NCI-H146 (cell line): ENCODE data around the gene ATP2A2.

Source experiments
- DNase-seq: peaks from one replicate; lab custom pipeline; 2025; lab: John Stamatoyannopoulos, UW

The ATP2A2 gene

DNA sequence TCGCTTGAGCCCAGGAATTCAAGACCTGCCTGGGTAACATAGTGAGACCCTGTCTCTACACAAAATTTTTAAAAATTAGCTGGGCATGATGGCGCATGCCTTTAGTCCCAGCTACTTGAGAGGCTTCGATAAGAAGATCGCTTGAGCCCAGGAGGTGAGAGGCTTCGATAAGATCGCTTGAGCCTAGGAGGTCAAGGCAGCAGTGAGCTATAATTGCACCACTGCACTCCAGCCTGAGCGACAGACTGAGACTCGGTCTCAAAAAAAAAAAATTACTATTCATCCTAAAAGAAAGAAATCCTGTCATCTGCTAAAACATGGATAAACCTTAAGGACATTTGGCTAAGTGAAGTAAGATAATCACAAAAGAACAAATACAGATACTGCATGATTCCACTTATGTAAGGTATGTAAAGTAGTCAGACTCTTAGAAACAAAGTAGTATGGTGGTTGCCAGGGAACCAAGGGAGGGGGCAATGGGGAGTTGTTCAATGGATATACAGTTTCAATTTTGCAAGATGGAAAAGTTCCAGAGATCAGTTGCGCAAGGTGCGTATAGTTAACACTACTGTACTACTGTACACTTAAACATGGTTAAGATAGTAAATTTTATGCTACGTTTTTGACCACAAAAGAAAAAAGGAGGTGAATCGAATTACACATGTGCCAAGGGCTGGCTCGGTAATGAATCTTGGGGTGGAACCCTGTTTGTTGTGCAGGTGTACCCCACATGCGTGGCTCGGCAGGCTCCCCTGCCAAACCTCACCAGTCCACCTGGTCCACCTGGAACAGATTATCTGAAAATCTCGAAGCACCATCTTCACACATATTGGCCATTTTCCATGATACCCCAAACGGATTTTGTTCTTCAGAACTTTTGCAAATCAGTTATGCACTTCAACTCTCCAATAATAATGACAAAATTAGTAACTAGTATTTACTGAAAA, 18.3 kb upstream of the ATP2A2 start:
- DNase-seq: no peak

GRCh38 chr12:110266381-110266960, 14.6 kb upstream of the ATP2A2 start:
- no peak for DNase-seq

DNA sequence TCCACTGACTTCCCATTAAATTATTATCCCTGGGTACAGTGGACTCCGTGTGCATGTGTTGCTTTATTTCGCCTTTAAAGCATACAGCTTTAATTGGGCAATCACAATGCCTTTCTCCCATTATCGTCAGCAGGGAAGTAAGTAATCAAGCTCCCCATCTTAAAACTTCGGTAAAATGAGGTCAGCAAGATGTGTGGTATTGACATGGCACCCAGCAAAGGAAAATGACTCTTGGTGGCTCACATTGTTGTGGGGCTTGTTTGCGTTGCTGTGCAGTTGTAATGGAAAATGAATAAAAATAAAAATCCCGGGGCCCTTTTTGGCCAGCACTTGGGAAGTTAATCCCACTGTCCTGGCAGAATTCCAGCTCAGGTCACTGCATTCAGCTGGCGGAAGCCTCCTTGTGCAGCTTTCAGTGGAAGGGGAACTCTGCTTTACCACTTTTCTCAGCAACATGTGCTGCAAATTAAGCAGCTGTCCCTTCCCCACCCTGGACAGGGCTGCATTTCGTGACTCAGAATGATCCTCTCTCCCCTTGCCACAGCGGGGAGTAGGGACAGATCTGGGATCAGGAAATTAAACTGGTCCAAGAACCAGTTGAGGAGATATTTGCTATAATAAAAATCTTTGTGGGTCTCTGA, 13.9 kb upstream of the ATP2A2 start:
- DNase-seq: peak; percentile 69

DNA sequence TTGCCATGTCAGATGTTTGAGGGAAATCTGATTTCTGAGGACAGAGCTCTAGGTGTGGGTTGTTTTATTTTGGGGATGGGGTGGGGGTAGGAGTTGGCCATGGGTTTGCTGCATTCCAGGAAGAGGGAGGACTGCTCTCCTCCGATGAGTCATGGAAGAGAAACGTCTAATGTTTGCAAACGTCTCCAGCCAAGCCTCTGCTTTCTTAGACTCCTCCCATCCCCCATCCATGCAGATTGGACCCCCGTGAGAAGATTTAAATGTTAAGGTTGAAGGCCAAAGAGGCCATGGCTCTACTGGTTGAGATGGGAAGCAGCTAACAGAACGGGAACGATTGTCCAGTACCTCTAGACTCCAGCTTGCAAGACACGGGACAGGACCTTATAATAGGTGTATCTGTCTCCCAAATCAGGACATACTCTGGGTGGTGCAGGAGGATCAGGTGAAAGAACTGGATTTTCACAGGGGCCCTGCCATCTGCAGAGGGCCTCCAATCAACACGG, 11.4 kb upstream of the ATP2A2 start:
- DNase-seq: no peak

GRCh38 chr12:110270125-110270962, 10.7 kb upstream of the ATP2A2 start:
- peak; percentile 96 for DNase-seq

DNA sequence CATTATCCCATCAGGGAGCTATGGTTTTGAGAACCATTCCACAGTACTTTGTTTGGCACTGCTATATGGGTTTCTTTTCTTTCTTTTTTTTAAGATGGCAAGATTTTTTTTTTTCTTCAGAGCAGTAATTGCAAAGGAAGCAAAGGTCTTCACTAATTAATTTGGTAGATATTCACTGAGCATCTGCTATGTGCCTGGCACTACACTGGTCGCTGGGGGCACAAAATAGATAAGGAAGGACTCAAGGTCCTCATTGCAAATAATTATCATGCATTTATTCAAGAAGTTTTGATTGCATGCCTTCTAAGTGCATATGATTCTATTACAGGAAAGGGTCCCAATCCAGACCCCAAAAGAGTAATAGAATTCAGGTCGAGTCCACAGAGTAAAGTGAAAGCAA, 10.0 kb upstream of the ATP2A2 start:
- peak; percentile 31 for DNase-seq

GRCh38 chr12:110277530-110278254, 3.4 kb upstream of the ATP2A2 start:
- DNase-seq: no peak

DNA sequence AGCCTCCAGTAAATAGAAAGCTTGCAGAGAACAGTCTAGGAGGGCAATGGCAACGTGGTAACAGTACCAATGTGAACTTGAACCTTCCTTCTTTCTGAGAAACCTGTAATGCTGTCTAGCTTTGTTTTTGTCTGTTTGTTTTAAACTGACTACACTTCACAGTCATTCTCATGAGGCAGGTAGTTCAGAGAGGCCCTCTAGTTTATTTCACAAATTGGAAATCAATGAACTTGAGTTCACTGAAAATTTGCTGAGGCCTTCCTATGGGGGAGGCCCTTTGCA, 2.9 kb upstream of the ATP2A2 start:
- no peak for DNase-seq

DNA sequence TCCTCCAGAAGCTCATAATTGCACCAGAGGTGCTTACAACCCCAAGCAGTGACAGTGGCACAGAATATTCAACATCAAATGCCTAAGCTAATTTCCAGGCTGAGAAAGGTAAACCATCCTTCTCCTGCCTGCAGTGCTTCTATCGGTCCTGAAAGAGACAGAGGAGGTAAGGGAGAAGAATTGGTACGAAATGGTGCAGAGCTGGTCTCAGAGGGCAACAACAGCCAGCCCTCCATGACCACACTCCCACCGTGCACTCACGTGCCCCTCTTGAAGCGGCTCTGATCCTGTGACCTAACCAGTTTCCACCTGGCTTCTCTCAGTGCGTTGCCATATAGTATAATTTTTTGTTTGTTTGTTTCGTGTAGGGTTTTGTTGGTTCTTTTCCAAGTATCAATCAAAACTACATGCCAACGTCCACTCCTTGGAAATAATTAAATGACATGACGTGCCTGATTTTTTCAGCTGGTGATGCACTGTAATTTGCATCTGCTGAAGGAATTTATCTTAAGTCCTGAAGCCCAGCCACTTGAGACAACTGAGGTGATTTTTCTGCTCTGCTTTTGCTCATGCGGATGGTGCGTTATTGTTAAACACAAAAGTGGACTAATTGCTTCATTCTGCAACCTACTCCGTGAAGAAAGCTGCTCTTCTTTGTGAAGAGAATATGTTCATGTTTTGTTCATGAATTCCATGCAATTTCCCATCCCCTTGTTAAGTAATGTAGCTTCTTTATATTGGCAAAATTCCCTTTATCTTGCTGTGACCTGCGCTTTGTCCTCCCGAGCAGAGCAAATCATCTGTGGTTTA, 1.3 kb upstream of the ATP2A2 start:
- peak; percentile 42 for DNase-seq

GRCh38 chr12:110280392-110280778, 662 bp upstream of the ATP2A2 start:
- peak; percentile 80 for DNase-seq

- DNase-seq: peak; percentile 72
These were observed 677 bp downstream of the ATP2A2 start for GRCh38 chr12:110281549-110282299.

GRCh38 chr12:110282300-110282860, 1.3 kb downstream of the ATP2A2 start:
- DNase-seq: no peak

GRCh38 chr12:110282956-110283817, 2.1 kb downstream of the ATP2A2 start:
- DNase-seq: no peak

- no peak for DNase-seq
These were observed 3.5 kb downstream of the ATP2A2 start for GRCh38 chr12:110284597-110284996.

GRCh38 chr12:110286623-110287022, 5.6 kb downstream of the ATP2A2 start:
- DNase-seq: no peak

GRCh38 chr12:110287986-110288385, 6.9 kb downstream of the ATP2A2 start:
- no peak for DNase-seq

DNA sequence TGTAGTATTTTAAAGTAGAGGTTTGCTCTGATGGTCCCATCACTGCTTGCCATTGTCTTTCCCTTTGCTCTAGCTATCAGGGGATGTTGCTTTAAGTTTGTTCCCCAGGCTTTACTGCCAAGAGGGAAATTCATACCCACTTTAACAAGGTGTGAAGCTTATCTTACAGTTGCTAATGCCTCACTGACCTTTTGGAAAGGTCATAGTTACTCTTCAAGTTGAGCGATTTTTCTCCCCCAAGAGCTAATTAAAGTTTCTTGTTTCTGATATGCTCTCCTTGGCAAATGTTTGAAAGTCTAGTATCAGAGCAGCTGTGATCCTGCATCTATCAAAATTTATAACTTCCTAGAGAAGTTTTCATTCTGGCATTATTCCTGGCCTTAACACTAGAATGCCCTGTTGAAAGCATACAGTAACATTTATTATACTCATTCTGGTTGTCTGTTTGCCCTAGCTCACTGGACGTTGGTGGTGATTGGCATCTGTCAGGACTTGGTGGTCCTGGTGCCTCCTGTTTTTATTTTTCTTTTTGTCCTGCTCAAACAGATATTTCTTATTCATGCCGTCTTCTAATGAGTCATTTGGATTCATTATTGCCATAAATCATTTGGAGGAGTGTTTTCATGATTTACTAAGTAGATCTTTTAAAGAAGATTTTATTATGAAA, 8.1 kb downstream of the ATP2A2 start:
- no peak for DNase-seq

- DNase-seq: no peak
These were observed 8.6 kb downstream of the ATP2A2 start for GRCh38 chr12:110289711-110290078.
